NOMO-1 treated with DMSO at 0.1 percent for 48 hours (cell line): ENCODE measurements around the gene TIMM17A.

ENCODE experiments used
- DNase-seq: peaks from one replicate; lab custom pipeline; 2025; ENCODE audit not compliant: unreplicated experiment; lab: John Stamatoyannopoulos, UW

TIMM17A gene

DNA sequence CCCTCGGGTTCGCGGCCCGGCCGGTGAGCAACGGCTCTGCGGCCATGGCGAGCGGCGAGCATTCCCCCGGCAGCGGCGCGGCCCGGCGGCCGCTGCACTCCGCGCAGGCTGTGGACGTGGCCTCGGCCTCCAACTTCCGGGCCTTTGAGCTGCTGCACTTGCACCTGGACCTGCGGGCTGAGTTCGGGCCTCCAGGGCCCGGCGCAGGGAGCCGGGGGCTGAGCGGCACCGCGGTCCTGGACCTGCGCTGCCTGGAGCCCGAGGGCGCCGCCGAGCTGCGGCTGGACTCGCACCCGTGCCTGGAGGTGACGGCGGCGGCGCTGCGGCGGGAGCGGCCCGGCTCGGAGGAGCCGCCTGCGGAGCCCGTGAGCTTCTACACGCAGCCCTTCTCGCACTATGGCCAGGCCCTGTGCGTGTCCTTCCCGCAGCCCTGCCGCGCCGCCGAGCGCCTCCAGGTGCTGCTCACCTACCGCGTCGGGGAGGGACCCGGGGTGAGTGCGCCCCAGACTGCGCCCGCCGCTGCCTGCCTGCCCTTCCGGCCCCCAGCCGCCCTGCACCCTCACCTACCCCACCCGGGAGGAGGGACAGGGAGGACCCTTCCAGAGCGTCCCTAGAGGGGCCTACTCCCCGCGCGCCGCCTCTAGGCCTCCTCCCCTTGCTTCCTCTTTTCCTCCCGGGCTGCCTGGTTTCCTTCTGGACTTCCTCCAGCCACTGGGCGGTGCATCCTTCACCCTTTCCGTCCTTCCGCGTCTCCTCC, 27.5 kb downstream of the TIMM17A start, which contains the start of gene RNPEP:
Gene RNPEP (plus strand): TSS at position 26 of the 757 bp plus-strand sequence. CDS start 19 bp downstream, at position 45.
- peak; percentile 77 for DNase-seq

DNA sequence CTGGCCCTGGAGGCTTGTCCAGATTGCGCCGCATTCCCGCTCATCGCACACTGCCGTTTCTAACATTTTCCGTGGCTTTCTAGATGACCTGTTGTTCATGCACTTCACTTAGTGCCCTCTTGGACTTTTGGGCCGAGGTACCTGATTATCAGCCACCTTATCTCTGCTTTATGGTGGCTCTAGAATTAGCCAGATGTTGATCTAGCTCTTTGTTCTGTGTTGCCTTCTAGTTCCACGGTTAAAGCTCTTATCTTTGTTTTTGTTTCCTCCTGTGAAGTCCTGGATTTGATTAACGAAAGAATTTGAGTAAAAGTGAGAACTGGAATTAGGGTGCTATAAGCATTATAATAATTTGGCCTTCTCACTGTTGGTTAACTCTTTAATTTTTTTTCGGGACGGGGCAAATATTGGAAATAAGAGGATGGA, 28.1 kb downstream of the TIMM17A start:
- DNase-seq, result no peak

DNA sequence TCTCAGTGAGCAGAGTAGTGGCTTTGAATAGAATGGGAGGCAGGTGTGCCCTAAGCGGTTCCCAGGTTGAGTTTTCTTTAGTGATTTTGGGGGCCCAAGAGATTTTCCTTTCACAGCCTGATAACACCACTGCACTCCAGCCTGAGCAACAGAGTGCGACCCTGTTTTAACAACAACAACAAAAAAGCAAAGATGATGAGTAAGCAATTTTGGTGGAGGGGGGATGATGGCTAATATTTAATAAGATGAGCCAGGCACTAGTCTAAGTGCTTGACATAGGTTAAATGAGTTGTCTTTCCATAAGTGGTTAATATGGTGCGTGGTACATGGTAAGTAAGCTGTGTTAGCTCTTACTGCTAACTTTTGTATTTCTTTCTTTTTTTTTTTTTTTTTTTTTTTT, 29.1 kb downstream of the TIMM17A start:
- DNase-seq, result no peak

DNA sequence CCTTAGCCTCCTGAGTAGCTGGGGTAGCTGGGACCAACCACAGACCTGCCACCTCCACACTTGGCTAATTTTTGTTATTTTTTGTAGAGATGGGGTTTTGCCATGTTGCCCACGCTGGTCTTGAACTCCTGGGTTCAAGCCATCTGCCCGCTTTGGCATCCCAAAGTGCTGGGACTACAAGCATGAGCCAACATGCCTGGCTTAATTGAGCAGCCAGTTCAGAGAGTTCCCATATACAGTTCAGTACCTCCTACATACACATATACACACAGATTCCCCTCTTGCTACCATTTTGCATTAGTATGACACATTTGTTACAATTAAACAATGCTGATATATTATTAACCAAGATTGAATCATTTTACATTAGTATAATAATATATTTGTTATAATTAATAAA, 30.1 kb downstream of the TIMM17A start:
- no peak for DNase-seq

DNA sequence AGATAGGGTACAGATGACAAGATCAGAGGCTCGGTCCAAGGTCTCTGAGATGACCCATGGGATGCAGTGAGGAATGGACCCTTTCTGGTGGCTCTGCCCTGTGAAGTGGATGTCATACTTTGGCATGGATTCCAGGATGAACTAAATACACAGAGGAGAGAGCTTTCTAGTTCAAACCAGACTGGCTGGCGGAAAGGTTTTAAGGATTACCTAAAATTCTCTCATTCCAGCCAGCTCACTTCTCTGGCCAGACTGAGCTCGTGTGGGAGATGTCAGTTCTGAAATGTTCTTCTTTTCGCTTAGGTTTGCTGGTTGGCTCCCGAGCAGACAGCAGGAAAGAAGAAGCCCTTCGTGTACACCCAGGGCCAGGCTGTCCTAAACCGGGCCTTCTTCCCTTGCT, 33.3 kb downstream of the TIMM17A start:
- no peak for DNase-seq

DNA sequence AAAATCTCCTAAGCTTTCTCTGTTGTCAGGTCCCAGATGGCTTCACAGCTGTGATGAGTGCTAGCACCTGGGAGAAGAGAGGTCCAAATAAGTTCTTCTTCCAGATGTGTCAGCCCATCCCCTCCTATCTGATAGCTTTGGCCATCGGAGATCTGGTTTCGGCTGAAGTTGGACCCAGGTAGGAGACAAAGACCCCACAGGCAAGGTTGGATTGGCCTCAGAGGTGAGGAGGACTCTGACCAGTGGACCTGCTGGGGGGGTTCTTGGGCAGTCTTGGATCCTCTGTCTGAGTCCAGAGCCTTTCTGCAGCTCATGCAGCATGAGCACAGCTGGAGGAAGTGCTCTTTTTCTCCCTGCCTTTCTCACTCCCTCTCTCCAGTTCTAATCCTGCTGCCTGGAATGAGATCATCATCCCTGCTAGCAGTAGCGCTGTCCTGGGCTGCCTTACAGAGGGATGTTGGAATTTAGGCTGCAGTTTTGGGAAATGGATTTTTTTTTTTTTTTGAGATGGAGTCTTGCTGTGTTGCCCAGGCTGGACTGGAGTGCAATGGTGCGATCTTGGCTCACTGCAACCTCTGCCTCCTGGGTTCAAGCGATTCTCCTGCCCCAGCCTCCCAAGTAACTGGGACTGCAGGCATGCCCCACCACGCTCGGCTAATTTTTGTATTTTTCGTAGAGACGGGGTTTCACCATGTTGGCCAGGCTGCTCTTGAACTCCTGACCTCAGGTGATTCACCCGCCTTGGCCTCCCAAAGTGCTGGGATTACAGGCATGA, 34.2 kb downstream of the TIMM17A start:
- DNase-seq, result no peak

DNA sequence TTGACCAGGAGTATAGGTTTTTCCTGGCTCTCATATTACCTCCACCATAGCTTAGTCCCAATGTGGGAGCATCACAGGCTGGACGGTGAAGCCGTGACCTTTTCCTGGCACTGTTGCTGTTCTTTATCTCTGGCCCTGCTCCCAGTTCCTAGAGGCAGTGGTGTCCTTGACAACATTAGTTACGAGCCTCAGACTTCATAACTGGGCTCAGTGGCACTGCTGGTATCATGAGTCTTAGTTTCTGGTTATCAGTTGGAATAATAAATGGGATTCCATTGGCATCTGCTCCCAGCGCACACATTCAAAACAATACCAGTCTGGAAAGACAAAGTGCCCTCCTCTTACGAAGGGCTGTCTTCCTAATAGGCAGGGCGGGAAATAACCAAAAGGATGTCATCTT, 35.1 kb downstream of the TIMM17A start:
- DNase-seq, result no peak

DNA sequence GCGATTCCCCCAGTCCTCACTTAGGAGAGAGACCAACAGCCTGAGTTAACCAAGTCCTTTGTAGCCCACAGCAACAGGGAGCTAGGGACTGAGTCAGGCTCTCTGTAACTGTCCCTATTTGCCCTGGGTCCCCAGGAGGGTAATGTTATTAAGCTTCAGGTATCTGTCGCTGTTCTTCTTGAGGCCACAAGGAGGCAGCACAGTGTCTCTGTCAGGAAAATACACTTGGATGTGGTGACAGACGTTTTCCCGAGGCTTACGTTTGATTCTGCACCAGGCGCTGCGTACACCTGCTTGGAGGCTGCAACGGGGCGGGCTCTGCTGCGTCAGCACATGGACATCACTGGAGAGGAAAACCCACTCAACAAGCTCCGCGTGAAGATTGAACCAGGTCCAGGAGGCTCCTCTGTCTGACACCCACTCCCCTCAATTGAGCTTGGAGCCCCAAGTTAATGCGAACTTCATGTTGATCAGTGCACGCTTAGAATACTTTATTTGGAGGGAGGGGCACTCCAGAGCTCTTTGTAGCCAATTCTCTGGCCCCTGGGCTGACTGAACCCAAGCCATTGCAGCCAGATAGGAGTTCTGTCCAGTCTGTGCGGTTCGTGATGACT, 44.4 kb downstream of the TIMM17A start:
- DNase-seq, result peak; percentile 25

DNA sequence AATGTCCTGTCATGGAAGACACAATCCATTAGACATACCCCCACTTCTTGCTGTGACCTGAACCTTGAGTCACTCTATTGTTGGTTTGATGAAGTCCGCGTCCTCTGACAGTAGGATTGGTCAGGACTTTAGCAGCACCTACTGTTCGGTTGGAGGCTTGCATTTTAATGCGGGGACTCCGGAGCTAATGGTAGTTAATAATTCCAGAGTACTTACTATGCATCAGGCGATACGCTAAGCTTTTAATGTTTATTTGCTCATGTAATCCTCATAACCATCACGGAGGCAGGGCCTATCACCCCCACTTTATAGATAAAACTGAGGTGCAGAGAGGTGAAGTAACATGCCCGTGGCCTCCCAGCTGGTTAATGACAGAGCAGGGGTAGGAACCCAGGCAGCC, 47.2 kb downstream of the TIMM17A start:
- no peak for DNase-seq

DNA sequence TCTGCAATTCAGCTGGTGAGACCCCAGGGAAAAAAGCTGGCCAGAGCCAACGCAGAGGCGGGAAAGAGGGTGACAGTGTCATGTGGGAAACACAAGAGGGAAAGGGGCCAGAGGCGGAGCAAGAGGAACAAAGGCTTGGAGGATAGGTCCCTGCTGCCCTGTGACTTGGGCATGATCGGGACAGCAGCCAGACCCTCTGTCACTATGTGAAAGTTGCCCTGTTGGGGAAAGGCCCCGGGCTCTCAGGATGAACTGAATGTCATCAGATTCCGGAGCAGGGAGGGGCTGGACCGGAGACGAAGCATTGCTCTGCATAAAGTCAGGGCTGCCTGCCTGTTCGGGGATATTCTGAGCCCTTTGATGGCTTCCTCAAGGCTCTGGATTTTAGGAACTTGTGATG, 49.4 kb downstream of the TIMM17A start:
- no peak for DNase-seq

DNA sequence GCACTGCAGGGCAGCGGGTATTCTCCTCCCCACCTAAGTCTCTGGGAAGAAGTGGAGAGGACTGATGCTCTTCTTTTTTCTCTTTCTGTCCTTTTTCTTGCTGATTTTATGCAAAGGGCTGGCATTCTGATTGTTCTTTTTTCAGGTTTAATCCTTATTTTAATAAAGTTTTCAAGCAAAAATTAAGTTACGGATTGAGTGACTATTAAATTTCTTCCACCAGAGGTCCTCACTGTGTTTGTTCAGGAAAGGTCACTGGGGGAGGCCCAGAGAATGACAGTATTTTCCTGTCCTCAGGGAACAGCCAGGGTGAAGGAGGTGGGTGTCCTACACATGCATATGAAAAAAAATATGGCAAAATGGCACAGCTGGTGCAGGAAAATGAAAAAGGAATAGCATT, 50.7 kb downstream of the TIMM17A start:
- DNase-seq, result no peak

DNA sequence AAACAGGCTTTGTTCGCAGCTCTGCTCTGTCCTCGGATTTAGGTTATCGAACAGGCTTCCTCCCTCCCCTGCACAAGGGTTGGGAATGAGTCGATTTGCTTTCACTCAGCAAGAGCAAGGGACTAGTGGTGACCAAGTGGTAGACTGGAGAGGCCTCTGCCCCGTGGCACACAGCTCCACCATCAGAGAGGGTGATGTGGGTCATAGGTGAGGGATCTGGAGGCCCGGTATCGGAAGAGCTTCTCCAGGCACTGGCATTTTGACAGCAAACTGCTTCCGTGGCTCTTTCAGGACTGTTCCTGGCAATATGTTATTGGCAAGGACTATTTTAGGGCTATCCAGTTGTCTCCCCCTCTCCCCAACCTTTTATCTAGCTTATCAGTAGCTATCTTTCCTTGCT, 52.0 kb downstream of the TIMM17A start:
- no peak for DNase-seq

DNA sequence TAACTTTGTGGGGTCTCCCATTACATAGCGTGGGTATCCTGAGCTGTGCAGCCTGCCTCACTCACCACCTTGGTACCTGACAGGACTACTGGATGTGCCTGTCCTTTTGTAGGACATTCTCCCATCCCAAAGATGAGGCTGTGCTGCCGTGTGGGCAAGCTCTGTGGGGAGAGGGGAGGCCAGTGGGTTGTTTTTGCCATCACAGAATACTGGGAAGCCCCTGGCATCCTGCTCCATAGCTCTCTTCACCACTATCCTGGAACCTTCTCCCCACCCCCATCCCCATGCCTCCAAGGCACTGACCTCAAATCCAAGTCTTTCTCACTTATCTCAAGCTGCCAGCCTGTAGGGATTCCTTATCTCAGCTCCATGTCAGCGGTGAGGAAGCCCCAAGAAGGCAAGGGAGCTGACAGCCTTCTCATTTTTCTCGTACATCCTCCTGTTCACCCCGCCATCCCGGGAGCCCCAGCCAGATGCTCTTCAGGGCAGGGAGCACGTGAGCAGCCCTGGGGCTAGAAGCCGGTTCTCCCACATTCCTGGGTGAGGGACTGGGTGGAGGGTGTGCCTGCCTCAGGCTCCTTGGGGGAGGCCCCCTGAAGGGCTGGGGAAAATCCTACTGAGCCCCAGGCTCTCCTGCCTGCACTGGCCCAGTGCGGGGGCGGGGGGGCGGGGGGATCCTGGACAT, 52.6 kb downstream of the TIMM17A start:
- DNase-seq, result no peak

DNA sequence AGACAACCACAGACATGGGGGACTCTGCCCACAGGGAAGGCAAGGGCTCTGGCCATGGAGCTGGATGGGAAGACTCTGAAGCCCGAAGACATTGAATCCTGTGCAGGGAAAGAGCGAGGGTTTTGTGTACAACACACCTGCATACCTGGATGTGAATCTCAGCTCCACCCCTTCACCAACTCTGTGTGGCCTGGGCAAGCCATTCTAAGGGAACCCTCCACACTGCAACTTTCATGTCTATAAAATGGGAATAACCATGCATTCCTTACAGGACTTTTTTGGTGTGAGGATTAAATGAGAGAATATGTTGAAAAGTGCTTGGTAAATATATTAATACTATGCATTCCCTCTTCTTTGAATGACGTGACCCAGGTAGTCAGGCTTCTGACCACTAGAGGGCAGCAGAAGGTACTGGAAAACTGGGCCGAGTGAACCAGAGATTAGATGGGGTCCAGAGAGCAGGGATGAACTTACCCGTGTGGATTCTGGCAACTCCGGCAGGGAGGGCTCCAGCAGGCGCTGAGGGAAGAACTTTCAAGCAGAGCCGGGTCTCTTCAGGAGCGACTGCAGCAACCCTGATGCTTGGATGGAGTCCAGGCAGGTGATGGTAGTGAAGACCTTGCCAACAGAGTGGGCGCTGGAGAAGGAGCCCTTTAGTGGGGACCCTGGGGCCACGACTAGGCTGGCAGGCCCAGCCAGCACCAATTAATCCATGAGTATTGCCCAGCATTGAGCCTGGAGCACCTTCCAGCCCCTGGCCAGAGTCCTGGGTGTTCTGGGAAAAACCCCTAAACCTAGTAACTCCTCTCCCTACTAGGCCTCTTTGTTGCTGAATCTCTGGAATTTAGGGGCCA, 54.2 kb downstream of the TIMM17A start:
- DNase-seq, result peak; percentile 27

DNA sequence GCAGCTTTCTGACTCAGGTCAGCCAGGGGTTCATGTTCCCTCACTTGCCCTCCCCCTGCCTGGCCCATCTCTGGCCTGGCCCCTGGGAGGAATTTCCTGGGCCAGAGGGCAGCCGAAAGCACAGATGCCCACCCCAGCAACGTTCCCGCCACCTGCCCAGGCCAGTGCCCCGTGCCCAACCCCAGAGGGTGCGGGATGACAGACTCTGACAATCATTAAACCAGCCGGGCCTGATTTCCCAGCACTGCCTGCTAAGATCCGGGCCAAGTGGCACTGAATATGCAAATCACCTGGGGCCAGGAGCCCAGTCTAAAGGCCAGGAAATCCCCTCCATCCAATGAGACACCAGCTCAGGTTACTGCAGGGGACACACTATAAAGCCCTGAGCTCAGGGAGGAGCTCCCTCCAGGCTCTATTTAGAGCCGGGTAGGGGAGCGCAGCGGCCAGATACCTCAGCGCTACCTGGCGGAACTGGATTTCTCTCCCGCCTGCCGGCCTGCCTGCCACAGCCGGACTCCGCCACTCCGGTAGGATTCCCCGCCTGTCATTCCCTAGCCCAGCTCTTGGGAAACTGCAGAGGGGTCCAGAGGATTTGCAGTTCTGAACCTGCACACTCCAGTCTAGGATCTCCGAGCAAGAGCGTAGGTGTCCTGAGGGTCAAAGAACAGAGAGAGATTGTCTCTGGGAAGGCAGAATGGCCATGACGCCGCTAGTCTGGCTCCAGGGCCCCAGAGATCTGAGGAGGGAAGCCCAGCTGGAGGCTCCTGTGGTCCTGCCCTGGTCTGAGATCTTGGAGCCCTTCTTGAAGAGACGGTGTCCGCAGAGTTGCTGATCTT, 55.1 kb downstream of the TIMM17A start, which contains the start of gene ELF3:
Gene ELF3 (plus strand): TSS at position 408 of the 836 bp plus-strand sequence. CDS start 550 bp downstream, outside the sequence.
- DNase-seq, result no peak

DNA sequence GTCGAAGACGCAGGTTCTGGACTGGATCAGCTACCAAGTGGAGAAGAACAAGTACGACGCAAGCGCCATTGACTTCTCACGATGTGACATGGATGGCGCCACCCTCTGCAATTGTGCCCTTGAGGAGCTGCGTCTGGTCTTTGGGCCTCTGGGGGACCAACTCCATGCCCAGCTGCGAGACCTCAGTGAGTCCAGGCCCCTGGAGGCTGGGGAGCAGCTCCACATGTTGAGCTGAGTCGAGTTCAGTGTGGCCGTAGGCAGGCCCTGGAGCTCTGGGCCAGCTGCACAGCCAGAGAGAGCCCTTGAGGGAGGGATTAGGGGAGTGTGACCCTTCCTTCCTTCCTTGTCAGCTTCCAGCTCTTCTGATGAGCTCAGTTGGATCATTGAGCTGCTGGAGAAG, 56.7 kb downstream of the TIMM17A start:
- DNase-seq, result no peak

DNA sequence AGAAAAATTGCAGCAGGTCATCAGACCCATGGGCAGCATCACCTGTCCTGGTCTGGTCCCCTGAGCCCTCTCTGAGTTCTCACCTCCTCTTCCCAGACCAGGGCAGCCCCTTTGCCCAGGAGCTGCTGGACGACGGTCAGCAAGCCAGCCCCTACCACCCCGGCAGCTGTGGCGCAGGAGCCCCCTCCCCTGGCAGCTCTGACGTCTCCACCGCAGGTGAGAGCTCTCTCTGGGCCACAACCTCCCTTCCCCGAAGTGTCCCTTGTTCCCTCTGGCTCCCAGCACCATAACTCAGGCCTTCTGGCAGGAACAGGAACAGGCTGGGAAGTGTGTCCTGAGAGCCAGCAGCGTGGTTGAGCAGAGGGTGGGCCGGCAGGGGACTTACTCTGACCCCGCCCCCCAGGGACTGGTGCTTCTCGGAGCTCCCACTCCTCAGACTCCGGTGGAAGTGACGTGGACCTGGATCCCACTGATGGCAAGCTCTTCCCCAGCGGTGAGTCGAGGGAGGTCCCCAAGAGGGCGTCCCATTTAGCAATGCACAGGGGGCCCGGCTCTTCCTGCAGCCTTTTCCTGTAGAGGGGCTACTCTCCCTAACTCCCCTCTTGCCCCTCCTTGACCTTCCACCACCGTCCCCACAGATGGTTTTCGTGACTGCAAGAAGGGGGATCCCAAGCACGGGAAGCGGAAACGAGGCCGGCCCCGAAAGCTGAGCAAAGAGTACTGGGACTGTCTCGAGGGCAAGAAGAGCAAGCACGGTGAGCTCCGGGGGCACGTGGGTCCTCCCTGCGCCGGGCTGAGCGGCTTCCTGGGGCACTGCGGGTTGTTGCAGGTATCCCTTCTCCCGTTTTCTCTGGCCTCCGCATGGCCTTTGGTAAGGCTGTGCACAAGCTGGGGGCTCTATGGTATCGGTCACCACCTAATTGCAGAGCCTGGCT, 57.5 kb downstream of the TIMM17A start:
- no peak for DNase-seq

DNA sequence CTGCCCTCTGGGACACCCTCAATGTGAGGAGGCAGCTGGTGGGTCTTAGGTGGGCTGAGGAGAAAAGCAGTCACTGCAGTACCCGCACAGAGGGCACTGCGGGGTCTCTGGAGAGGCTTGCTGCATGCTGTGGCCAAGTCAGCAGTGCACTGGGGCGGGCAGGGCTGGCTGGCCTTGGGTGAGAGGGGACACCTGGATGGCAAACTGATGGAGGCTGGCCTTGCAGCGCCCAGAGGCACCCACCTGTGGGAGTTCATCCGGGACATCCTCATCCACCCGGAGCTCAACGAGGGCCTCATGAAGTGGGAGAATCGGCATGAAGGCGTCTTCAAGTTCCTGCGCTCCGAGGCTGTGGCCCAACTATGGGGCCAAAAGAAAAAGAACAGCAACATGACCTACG, 58.3 kb downstream of the TIMM17A start:
- no peak for DNase-seq
